ENCODE data around the gene CNN3.
A peak's percentile ranks its signal among the peaks of the same experiment; 100 is the strongest.

DNA sequence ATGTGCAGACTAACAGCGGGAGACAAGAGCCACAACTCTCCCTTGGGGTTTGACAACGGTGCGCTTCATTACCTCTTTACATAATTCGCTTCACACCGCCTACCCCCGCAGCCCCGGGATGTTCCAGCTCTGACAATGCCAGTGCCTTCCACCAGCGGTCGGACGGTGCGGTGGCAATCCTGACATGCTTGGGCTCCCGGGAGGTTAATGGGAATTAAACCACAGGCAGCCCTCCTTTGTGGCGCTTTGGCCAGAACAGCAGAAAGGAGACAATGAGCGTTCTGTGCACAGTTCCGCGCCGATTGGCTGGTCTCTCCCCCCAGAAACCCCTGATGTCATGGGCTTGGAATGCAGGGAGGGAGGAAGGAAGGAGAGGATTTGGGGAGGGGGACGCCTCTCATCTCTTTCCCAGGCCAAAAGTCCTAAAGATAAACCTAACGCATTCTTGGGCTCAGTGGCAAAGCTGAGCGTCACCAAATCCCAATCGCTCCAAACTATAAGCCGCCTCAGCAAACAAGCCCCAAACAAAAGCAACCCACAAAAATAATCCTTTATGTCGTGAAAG is 1.3 kb downstream of the CNN3 start:
- TF ChIP-seq SMC3 (IDR thresholded peaks at IDR 0.05; ENCODE audit: low read depth, low read length) (peak; percentile 4; the same call in 1 of the 2 replicates), GABPA (IDR thresholded peaks at IDR 0.05; ENCODE audit: low read depth) (no peak), EZH2phosphoT487 (IDR thresholded peaks at IDR 0.05; ENCODE audit: borderline replicate concordance, low read depth) (no peak)
